A549 (cell line): ENCODE measurements around the gene GTF3C5. TPM values are rescaled to one million over a fixed set of nuclear protein-coding genes. Genes with fewer than 3 reads are reported as not detected.
A peak's percentile ranks its signal among the peaks of the same experiment; 100 is the strongest.

Experiments used
- ATAC-seq, 2 experiments: fragments of 200-7000 bp in 1 of 2; fragments of >200 bp in 1 of 2; cut with Nextera tagmentation in 1 of 2; cut with Tn5 transposase in 1 of 2; 3 replicates each; pipeline versions ENCODE4 v1.8.0 to v1.9.1; 2018 to 2020; ENCODE audit warnings: mild to moderate bottlenecking in 1 of 2, moderate library complexity in 1 of 2
- CTCF ChIA-PET: fragments of 300-600 bp; sonication (Branson Sonifier 250); formaldehyde crosslinking; extraction: SDS; loops from one replicate; lab custom pipeline; 2021; ENCODE audit warnings: antibody characterized with exemption, inconsistent platforms; lab: Yijun Ruan, JAX
- POLR2A ChIA-PET: fragments of 350-600 bp; formaldehyde crosslinking; extraction: SDS; loops from one replicate; lab custom pipeline; 2021; ENCODE audit warnings: antibody characterized with exemption, inconsistent platforms; lab: Yijun Ruan, JAX
- DNase-seq, 2 experiments: peaks; one replicate each; pipeline versions ENCODE4 v3.0.0 to v3.0.0-alpha.2; 2011 to 2016; ENCODE audit warnings: low read depth in 1 of 2, low spot score in 1 of 2
- FAIRE-seq: peaks from 2 replicates; lab custom pipeline; 2011; peaks lifted over from hg19 to GRCh38; lab: Jason Lieb, UNC
- H3K27ac ChIP-seq, 2 experiments: fragments of >200 bp; sonication (Bioruptor Twin); formaldehyde crosslinking; 3 replicates each; pipeline ENCODE4 v1.5.1; 2016 to 2017
- H3K4me1 ChIP-seq: fragments of >200 bp; sonication (Bioruptor Twin); formaldehyde crosslinking; 3 replicates; pipeline ENCODE4 v1.6.1; 2016
- H3K4me2 ChIP-seq: fragments of >200 bp; sonication (Bioruptor Twin); formaldehyde crosslinking; 3 replicates; pipeline ENCODE4 v1.6.1; 2016
- H3K4me3 ChIP-seq: fragments of >200 bp; sonication (Bioruptor Twin); formaldehyde crosslinking; 3 replicates; pipeline ENCODE4 v1.5.1; 2016
- H3K9me3 ChIP-seq: fragments of >200 bp; sonication (Bioruptor Twin); formaldehyde crosslinking; 3 replicates; pipeline ENCODE4 v1.6.1; 2016
- EHF ChIP-seq: fragments of 250-450 bp; sonication (Bioruptor Pico); IDR thresholded peaks from 2 replicates; pipeline ENCODE4 v1.5.0; 2020; ENCODE audit warnings: mild to moderate bottlenecking
- ESRRA ChIP-seq: fragments of 150-350 bp; IDR thresholded peaks from 2 replicates; pipeline ENCODE4 v1.6.1; 2014; ENCODE audit warnings: mild to moderate bottlenecking, low read length, borderline replicate concordance
- FOSB ChIP-seq: fragments of 250-450 bp; sonication (Bioruptor Pico); IDR thresholded peaks from 2 replicates; pipeline ENCODE4 v1.5.0; 2020; ENCODE audit warnings: mild to moderate bottlenecking, moderate library complexity
- GATA3 ChIP-seq: IDR thresholded peaks from 2 replicates; pipeline ENCODE4 v1.6.1; 2012; ENCODE audit warnings: borderline replicate concordance
- HEYL ChIP-seq: fragments of 250-450 bp; sonication (Bioruptor Pico); IDR thresholded peaks from 2 replicates; pipeline ENCODE4 v1.8.0; 2021; ENCODE audit warnings: mild to moderate bottlenecking, moderate library complexity
- HOXB5 ChIP-seq: fragments of 250-450 bp; sonication (Bioruptor Pico); IDR thresholded peaks from 2 replicates; pipeline ENCODE4 v1.5.0; 2020; ENCODE audit warnings: mild to moderate bottlenecking, moderate library complexity
- JUN ChIP-seq, 2 experiments: fragments of >200 bp; sonication (Bioruptor Twin); formaldehyde crosslinking; IDR thresholded peaks; 2 replicates in 1 of 2; 3 replicates in 1 of 2; pipeline ENCODE4 v1.6.1; 2016 to 2017
- JUNB ChIP-seq: fragments of >200 bp; sonication (Bioruptor Twin); formaldehyde crosslinking; IDR thresholded peaks from 2 replicates; pipeline ENCODE4 v1.6.1; 2016
- MAFK ChIP-seq: fragments of 450-650 bp; IDR thresholded peaks from 2 replicates; pipeline ENCODE4 v1.6.1; 2014; ENCODE audit not compliant: partially characterized antibody
- MAZ ChIP-seq: fragments of 150-350 bp; IDR thresholded peaks from 2 replicates; pipeline ENCODE4 v1.6.1; 2014; ENCODE audit warnings: antibody characterized with exemption, low read depth, low read length, borderline replicate concordance
- NFE2L2 ChIP-seq: fragments of 150-350 bp; conservative IDR thresholded peaks from 2 replicates; pipeline ENCODE4 v1.6.1; 2014; ENCODE audit warnings: low read length
- NR3C1 ChIP-seq: fragments of >200 bp; sonication (Bioruptor Twin); formaldehyde crosslinking; IDR thresholded peaks from 3 replicates; pipeline ENCODE4 v1.6.1; 2017
- POLR2AphosphoS2 ChIP-seq: conservative IDR thresholded peaks from 2 replicates; pipeline ENCODE4 v1.6.1; 2012; ENCODE audit warnings: low read length, improper control_type of control experiment, inconsistent platforms
- RAD21 ChIP-seq, 2 experiments: fragments of >200 bp in 1 of 2; sonication (Bioruptor Twin) in 1 of 2; formaldehyde crosslinking in 1 of 2; IDR thresholded peaks in 1 of 2; conservative IDR thresholded peaks in 1 of 2; 2 replicates in 1 of 2; 3 replicates in 1 of 2; pipeline ENCODE4 v1.6.1; 2012 to 2018; ENCODE audit warnings: inconsistent platforms in 1 of 2
- SMC3 ChIP-seq: fragments of >200 bp; sonication (Bioruptor Twin); formaldehyde crosslinking; IDR thresholded peaks from 3 replicates; pipeline ENCODE4 v1.6.1; 2018; ENCODE audit warnings: inconsistent platforms
- TP53 ChIP-seq: fragments of 250-450 bp; sonication (Bioruptor Pico); IDR thresholded peaks from 2 replicates; pipeline ENCODE4 v1.5.0; 2021; ENCODE audit warnings: mild to moderate bottlenecking, moderate library complexity
- ZC3H11A ChIP-seq: fragments of 450-650 bp; IDR thresholded peaks from 2 replicates; pipeline ENCODE4 v1.6.1; 2014; ENCODE audit warnings: antibody characterized with exemption, mild to moderate bottlenecking
- ZFP36 ChIP-seq: fragments of 450-650 bp; IDR thresholded peaks from 2 replicates; pipeline ENCODE4 v1.6.1; 2014; ENCODE audit warnings: borderline replicate concordance; ENCODE audit not compliant: partially characterized antibody
- whole genome bisulfite sequencing: methylation state at CpG from one replicate; pipeline ENCODE4 v1.1.6; 2017; ENCODE audit errors: missing lambda C conversion rate; 5-methylcytosine and 5-hydroxymethylcytosine counted together
- polyA plus RNA-seq, 4 experiments: library from polyadenylated mRNA; depleted of rRNA in 3 of 4; stranded (reverse); fragments of >200 nt; fragmentation: RNase III in 1 of 4; extraction: RNeasy Plus Mini Kit Qiagen cat#74134 plus additional on column Dnase treatment in 1 of 4; gene quantifications; 2 replicates in 3 of 4; 3 replicates in 1 of 4; pipeline ENCODE4 v1.2.3, GENCODE V29; 2011 to 2017
- TF ChIP-seq, protein P1 (sequence below): IDR thresholded peaks from 2 replicates; pipeline ENCODE4 v1.6.1; 2012
- TF ChIP-seq, protein P2 (sequence below): IDR thresholded peaks from 2 replicates; pipeline ENCODE4 v1.6.1; 2012; ENCODE audit warnings: low read depth, borderline replicate concordance
- TF ChIP-seq, protein P3 (sequence below): fragments of >200 bp; sonication (Bioruptor Twin); formaldehyde crosslinking; IDR thresholded peaks from 3 replicates; pipeline ENCODE4 v1.5.1; 2016
- TF ChIP-seq, protein P4 (sequence below): IDR thresholded peaks from 2 replicates; pipeline ENCODE4 v1.6.1; 2012

Gene GTF3C5
- polyA plus RNA-seq, 2 of the 4 experiments (the other 2 are of a cell fraction): 57.2 to 80.3 TPM

DNA sequence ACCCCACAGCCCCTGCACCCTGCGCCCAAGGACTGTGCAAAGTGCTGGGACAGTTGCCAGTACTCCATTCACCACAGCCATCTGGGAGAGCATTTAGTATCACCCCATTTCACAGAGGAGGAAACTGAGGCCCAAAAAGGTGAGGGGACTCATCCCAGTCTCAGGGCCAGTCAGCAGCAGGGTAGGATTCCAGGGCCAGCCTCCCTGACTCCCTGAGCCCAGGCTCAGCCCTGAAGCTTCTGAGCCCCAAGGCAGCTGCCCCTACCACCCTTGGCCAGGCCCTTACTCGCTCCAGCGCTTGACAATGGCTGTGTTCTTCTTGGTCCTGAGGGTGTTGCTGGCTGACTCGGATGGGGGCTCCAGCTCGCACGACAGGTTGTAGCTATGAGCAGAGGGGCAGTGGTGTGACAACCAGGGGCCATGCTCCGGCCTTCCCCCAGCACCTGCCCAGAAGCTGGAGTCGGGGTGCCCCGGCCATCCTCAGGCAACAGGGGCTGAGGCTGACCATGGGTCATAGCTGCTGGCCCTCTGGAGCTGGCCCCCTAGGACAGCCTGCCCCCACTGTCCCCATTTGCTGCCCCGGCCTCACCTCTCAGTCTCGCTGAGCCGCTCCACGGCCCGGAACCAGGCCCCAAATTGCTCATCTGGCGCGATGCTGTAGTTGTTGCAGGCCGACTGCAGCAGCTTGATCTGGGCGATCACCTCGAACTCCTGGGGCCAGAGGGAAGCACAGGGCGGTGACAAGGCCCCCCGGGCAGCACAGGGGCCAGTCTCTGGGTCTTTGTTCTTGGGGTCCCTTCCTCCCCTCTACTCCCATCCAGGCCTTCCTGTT, 71.6 kb downstream of the GTF3C5 start:
- Histone ChIP-seq H3K9me3 (0 out of 3 replicates have a peak, but pooled peaks cover 1% of the 10 kb centered on the region), H3K27ac (no peak overlapping the region), H3K4me2 (no peak overlapping the region), H3K4me1 (peaks cover 5% of the 10 kb centered on the region; the same call in 1 of the 3 replicates), H3K4me3 (no peak overlapping the region)
- WGBS: 77% methylated on average over 7 of the region's 21 CpGs
- DNase-seq: no peak
- FAIRE-seq: no peak
- TF ChIP-seq FOSB: no peak
- TF ChIP-seq, protein P1, sequence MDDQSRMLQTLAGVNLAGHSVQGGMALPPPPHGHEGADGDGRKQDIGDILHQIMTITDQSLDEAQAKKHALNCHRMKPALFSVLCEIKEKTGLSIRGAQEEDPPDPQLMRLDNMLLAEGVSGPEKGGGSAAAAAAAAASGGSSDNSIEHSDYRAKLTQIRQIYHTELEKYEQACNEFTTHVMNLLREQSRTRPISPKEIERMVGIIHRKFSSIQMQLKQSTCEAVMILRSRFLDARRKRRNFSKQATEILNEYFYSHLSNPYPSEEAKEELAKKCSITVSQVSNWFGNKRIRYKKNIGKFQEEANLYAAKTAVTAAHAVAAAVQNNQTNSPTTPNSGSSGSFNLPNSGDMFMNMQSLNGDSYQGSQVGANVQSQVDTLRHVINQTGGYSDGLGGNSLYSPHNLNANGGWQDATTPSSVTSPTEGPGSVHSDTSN: no peak
- TF ChIP-seq GATA3: no peak
- TF ChIP-seq NFE2L2: no peak
- no peak for TF ChIP-seq ESRRA
- no peak for TF ChIP-seq NR3C1
- no peak for TF ChIP-seq ZFP36
- TF ChIP-seq, protein P2, sequence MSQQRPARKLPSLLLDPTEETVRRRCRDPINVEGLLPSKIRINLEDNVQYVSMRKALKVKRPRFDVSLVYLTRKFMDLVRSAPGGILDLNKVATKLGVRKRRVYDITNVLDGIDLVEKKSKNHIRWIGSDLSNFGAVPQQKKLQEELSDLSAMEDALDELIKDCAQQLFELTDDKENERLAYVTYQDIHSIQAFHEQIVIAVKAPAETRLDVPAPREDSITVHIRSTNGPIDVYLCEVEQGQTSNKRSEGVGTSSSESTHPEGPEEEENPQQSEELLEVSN: no peak
- no peak for TF ChIP-seq POLR2AphosphoS2
- TF ChIP-seq MAZ: no peak
- no peak for TF ChIP-seq HOXB5
- TF ChIP-seq JUN (IDR thresholded peaks at IDR 0.05): no peak
- no peak for TF ChIP-seq HEYL
- TF ChIP-seq JUNB: no peak
- TF ChIP-seq TP53 (CRISPR knock-in tag): no peak
- no peak for TF ChIP-seq MAFK
- no peak for TF ChIP-seq ZC3H11A
- POLR2A ChIA-PET: interaction anchor here (1.1 to 1.3 kb wide), 2 partner anchors 47 to 72 kb away, joined by 3 to 4 read pairs; partner anchors contain the start of gene GTF3C5
- CTCF ChIA-PET: interaction anchor here (0.7 to 30.3 kb wide), 25 partner anchors 8 to 302 kb away, joined by 3 to 1284 read pairs (median 4); partner anchors contain the start of genes GTF3C5 and RALGDS
- ATAC-seq: no peak

DNA sequence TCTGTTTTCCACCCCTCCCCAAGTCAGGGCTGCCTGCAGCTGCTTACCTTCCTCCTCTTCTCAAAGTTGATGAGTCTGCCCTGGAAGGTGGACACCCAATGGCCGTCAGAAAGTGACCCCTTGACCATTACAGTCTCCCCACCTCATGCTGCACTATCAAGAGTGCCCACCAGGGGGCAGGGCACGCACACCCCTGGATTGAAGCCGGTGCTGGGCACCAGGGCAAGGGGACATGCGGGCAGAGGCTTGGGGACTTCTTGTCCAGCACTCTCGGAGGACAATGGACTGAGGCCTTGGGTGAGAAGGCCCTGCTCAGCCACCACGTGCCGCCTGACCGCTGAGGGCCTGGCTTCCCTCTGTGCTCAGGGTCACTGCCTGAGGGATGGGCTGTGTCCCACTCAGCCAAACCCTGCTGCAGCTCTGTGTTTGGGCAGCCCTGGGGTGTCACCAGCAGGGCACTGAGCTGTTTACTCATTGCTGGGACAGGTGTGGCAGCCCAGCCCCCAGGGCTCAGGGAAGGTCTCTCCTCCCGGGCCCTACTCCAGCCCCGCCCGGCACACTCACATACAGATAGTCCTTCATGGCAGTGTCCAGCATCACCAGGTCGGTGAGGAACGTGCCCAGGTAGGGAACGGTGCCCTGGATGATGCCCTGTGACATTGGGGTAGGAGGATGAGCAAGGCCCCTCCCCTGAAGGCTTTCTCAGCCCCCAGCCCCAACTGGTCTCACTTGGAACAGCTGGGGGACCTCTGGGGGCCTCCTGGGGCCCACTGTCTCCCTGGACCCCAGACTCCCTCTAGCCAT, 72.6 kb downstream of the GTF3C5 start:
- DNase-seq: peak; percentile 53 to 72
- TF ChIP-seq, protein P3, sequence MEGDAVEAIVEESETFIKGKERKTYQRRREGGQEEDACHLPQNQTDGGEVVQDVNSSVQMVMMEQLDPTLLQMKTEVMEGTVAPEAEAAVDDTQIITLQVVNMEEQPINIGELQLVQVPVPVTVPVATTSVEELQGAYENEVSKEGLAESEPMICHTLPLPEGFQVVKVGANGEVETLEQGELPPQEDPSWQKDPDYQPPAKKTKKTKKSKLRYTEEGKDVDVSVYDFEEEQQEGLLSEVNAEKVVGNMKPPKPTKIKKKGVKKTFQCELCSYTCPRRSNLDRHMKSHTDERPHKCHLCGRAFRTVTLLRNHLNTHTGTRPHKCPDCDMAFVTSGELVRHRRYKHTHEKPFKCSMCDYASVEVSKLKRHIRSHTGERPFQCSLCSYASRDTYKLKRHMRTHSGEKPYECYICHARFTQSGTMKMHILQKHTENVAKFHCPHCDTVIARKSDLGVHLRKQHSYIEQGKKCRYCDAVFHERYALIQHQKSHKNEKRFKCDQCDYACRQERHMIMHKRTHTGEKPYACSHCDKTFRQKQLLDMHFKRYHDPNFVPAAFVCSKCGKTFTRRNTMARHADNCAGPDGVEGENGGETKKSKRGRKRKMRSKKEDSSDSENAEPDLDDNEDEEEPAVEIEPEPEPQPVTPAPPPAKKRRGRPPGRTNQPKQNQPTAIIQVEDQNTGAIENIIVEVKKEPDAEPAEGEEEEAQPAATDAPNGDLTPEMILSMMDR: peak; percentile 96
- TF ChIP-seq, protein P4, sequence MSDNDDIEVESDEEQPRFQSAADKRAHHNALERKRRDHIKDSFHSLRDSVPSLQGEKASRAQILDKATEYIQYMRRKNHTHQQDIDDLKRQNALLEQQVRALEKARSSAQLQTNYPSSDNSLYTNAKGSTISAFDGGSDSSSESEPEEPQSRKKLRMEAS: peak; percentile 41; the same call in 1 of the 2 replicates
- TF ChIP-seq EHF (CRISPR knock-in tag): no peak
- TF ChIP-seq RAD21 (conservative IDR thresholded peaks at IDR 0.05 in 1 of 2, IDR thresholded peaks at IDR 0.05 in 1 of 2): peak; percentile 95 to 97
- TF ChIP-seq SMC3: peak; percentile 95
- TF ChIP-seq, all 56 proteins: peak for 4
- H3K9me3 ChIP-seq: no peaks in the 10 kb centered on the region
- 0 out of 6 replicates have a peak overlapping the region, but pooled peaks of 1 of the 2 experiments have one; percentile 8 for H3K27ac ChIP-seq
- 50% methylated on average over 9 of the region's 14 CpGs for WGBS
- H3K4me2 ChIP-seq: 0 out of 3 replicates have a peak overlapping the region, but pooled peaks have one; percentile 8
- H3K4me3 ChIP-seq: no peak overlapping the region
- CTCF ChIA-PET: interaction anchor here (0.7 to 30.3 kb wide), 28 partner anchors 9 to 301 kb away, joined by 3 to 1284 read pairs (median 4); partner anchors contain the start of genes GTF3C5 and RALGDS
- FAIRE-seq (no peak), ATAC-seq (peak; percentile 72 to 90)
- POLR2A ChIA-PET: interaction anchor here (1.0 to 1.3 kb wide), 2 partner anchors 41 to 46 kb away, joined by 4 read pairs; no protein-coding TSS in a partner anchor
- H3K4me1 ChIP-seq: peaks cover 5% of the 10 kb centered on the region; the same call in 1 of the 3 replicates
